Measurements from ENCODE around the gene LRRC32. TPM values are rescaled to one million over a fixed set of nuclear protein-coding genes. Genes with fewer than 3 reads are reported as not detected.

LRRC32 gene
- total RNA-seq, 1 experiment from 2014 or later = 0.15 TPM

GRCh38 chr11:76661306-76661751, 9.2 kb downstream of the LRRC32 start:
- H3K4me1 ChIP-seq (ENCODE audit: control insufficient read depth, insufficient read depth, low read length) = no peaks in the 10 kb centered on the region
- in situ Hi-C loops (cut with HindIII; ENCODE audit: low pct_unique_long_range_greater_than_20kb, low sequenced_read_pairs) (no loop called here), intact Hi-C loops (cut with micrococcal nuclease; ENCODE audit: unreplicated experiment) (no loop called here)
- CTCF ChIA-PET = interaction anchor here (1.0 kb wide), 1 partner anchor 12 kb away, joined by 3 read pairs; no protein-coding TSS in a partner anchor
- no peak for DNase-seq (ENCODE audit: low read depth, low spot score)
- no peaks in the 10 kb centered on the region for H3K36me3 ChIP-seq (ENCODE audit: control insufficient read depth, insufficient read depth, low read length)
- no peak overlapping the region for H3K27ac ChIP-seq (ENCODE audit: low read length)
- POLR2A ChIA-PET = interaction anchor here (0.5 kb wide), 1 partner anchor 204 kb away, joined by 6 read pairs; no protein-coding TSS in a partner anchor
- no peaks in the 10 kb centered on the region for H3K9me3 ChIP-seq (ENCODE audit: control insufficient read depth, insufficient read depth, low read depth, low read length)
- no TSS peak for BruUV-seq (replicated peaks)
- ATAC-seq = no peak
- no peaks in the 10 kb centered on the region for H3K27me3 ChIP-seq (ENCODE audit: control insufficient read depth, insufficient read depth, low read length)
- no peak overlapping the region for H3K4me3 ChIP-seq (ENCODE audit: low read depth in 2 of 2, low read length in 2 of 2)
- no peak for TF ChIP-seq CTCF (IDR thresholded peaks at IDR 0.05)
- TF ChIP-seq POLR2AphosphoS5 (IDR thresholded peaks at IDR 0.05; ENCODE audit: low read depth, low read length) = no peak
- TF ChIP-seq REST (IDR thresholded peaks at IDR 0.05; ENCODE audit: insufficient read depth in 1 of 2, low read depth in 2 of 2, low read length in 1 of 2) = no peak
- TF ChIP-seq TCF7L2 (IDR thresholded peaks at IDR 0.05; ENCODE audit: low read depth, low read length) = no peak
- no peak for TF ChIP-seq SIN3A (IDR thresholded peaks at IDR 0.05; ENCODE audit: borderline replicate concordance, insufficient read depth, low read depth, low read length)

GRCh38 chr11:76660533-76661305, 9.8 kb downstream of the LRRC32 start:
- CTCF ChIA-PET = interaction anchor here (1.0 kb wide), 1 partner anchor 13 kb away, joined by 3 read pairs; no protein-coding TSS in a partner anchor
- Histone ChIP-seq H3K4me1 (ENCODE audit: control insufficient read depth, insufficient read depth, low read length) (no peaks in the 10 kb centered on the region), H3K27ac (ENCODE audit: low read length) (no peak overlapping the region), H3K36me3 (ENCODE audit: control insufficient read depth, insufficient read depth, low read length) (no peaks in the 10 kb centered on the region), H3K27me3 (ENCODE audit: control insufficient read depth, insufficient read depth, low read length) (no peaks in the 10 kb centered on the region), H3K4me3 (ENCODE audit: low read depth in 2 of 2, low read length in 2 of 2) (no peak overlapping the region), H3K9me3 (ENCODE audit: control insufficient read depth, insufficient read depth, low read depth, low read length) (no peaks in the 10 kb centered on the region)
- no peak for ATAC-seq
- POLR2A ChIA-PET = interaction anchor here (0.5 kb wide), 1 partner anchor 205 kb away, joined by 6 read pairs; no protein-coding TSS in a partner anchor
- no peak for DNase-seq (ENCODE audit: low read depth, low spot score)
- intact Hi-C loops (cut with micrococcal nuclease; ENCODE audit: unreplicated experiment) (no loop called here), in situ Hi-C loops (cut with HindIII; ENCODE audit: low pct_unique_long_range_greater_than_20kb, low sequenced_read_pairs) (no loop called here)
- BruUV-seq (replicated peaks) = no TSS peak
- TF ChIP-seq CTCF (IDR thresholded peaks at IDR 0.05) (no peak), POLR2AphosphoS5 (IDR thresholded peaks at IDR 0.05; ENCODE audit: low read depth, low read length) (no peak), SIN3A (IDR thresholded peaks at IDR 0.05; ENCODE audit: borderline replicate concordance, insufficient read depth, low read depth, low read length) (no peak), REST (IDR thresholded peaks at IDR 0.05; ENCODE audit: insufficient read depth in 1 of 2, low read depth in 2 of 2, low read length in 1 of 2) (no peak)

Measured in Panc1 (cell line).